Stomach (tissue), 4 donors: ENCODE results near the gene GDF11.

ENCODE experiments used
- POLR2A ChIP-seq, 4 donors: fragments of 450-650 bp; IDR thresholded peaks; one replicate each; pipeline ENCODE4 v1.6.1; 2016; ENCODE audit warnings: antibody characterized with exemption in 4 of 4, control low read depth in 2 of 4, mild to moderate bottlenecking in 1 of 4, moderate library complexity in 1 of 4
- TF ChIP-seq, protein P1 (sequence below), 7 experiments: fragments of 450-650 bp in 4 of 7; fragments of 200-600 bp in 3 of 7; sonication (generic) in 3 of 7; IDR thresholded peaks; one replicate each; pipeline ENCODE4 v1.5.1; 2016 to 2019; ENCODE audit warnings: antibody characterized with exemption in 7 of 7, control low read depth in 2 of 7, mild to moderate bottlenecking in 1 of 7

DNA sequence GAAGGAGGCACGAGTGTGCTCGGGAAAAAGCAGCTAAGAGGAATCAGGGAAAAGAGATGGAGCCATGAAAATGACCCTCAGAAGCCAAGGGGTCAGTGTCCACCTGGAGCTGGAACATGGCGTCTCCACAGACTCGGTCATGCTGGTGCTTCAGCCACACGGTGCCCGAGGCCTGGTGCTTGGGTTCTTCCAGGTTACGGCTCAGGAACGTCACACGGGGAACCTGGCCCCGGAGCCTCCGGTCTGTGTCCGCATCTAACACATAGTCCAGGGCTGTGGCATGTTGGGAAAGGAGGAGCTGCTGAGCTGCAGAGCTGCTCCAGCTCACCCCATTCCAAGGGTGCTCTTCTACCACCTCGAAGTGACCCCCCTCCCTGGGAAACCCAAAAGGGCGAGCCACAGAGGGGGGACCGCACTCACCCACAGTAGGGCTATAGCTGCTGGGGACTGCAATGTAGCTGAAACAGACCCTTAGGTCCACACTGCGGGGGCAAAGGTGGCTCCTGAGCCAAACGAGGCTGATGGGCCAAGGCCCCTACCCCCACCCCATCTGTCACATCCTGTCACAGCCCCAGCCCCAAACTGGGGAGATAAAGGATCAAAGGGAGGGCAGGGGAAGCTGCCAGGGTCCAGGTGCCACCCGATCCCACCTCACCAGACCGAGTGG is 46.0 kb upstream of the GDF11 start:
- TF ChIP-seq, protein P1, sequence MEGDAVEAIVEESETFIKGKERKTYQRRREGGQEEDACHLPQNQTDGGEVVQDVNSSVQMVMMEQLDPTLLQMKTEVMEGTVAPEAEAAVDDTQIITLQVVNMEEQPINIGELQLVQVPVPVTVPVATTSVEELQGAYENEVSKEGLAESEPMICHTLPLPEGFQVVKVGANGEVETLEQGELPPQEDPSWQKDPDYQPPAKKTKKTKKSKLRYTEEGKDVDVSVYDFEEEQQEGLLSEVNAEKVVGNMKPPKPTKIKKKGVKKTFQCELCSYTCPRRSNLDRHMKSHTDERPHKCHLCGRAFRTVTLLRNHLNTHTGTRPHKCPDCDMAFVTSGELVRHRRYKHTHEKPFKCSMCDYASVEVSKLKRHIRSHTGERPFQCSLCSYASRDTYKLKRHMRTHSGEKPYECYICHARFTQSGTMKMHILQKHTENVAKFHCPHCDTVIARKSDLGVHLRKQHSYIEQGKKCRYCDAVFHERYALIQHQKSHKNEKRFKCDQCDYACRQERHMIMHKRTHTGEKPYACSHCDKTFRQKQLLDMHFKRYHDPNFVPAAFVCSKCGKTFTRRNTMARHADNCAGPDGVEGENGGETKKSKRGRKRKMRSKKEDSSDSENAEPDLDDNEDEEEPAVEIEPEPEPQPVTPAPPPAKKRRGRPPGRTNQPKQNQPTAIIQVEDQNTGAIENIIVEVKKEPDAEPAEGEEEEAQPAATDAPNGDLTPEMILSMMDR (IDR thresholded peaks at IDR 0.05) = no peak
- no peak for TF ChIP-seq POLR2A (IDR thresholded peaks at IDR 0.05)
